T-cell (primary cell): ENCODE measurements around the gene NPHP4. TPM values are rescaled to one million over a fixed set of nuclear protein-coding genes. Genes with fewer than 3 reads are reported as not detected.

ENCODE experiments used
- ATAC-seq, 4 experiments: fragments of 200-7000 bp in 3 of 4; fragments of 150-1000 bp in 1 of 4; cut with Tn5 transposase; replicated peaks in 1 of 4; 1 replicate in 3 of 4; 2 replicates in 1 of 4; pipeline ENCODE4 v1.10.0; 2021; ENCODE audit warnings: moderate library complexity in 3 of 4, mild to moderate bottlenecking in 2 of 4, moderate number of reproducible peaks in 1 of 4
- CTCF ChIA-PET, 2 donors: fragments of 300-600 bp; sonication (Branson Sonifier 250); formaldehyde crosslinking; loops; one replicate each; lab custom pipeline; 2022; ENCODE audit warnings: antibody characterized with exemption in 2 of 2; lab: Charles Lee
- POLR2A ChIA-PET, 2 donors: fragments of 300-600 bp; sonication (Branson Sonifier 250); formaldehyde crosslinking; loops; one replicate each; lab custom pipeline; 2022; ENCODE audit warnings: antibody characterized with exemption in 2 of 2; lab: Charles Lee
- DNase-seq, 35 experiments: peaks; one replicate each; pipeline versions ENCODE4 v3.0.0 to v3.0.0-alpha.2; 2013 to 2023
- H3K27ac ChIP-seq: one replicate; pipeline ENCODE4 v1.5.1; 2013; ENCODE audit warnings: low read length
- H3K27me3 ChIP-seq, 2 experiments: replicated peaks in 1 of 2; 1 replicate in 1 of 2; 2 replicates in 1 of 2; pipeline versions ENCODE4 v1.6.1 to v1.7.0; 2013; ENCODE audit warnings: low read length in 1 of 2, mixed read lengths in 1 of 2; ENCODE audit not compliant: control insufficient read depth in 2 of 2, insufficient read depth in 2 of 2; ENCODE audit errors: extremely low read depth in 1 of 2
- H3K36me3 ChIP-seq, 2 donors: 1 replicate in 1 of 2; 2 replicates in 1 of 2; pipeline versions ENCODE4 v1.6.1 to v1.7.0; 2013; ENCODE audit warnings: low read length in 1 of 2; ENCODE audit not compliant: control insufficient read depth in 2 of 2, insufficient read depth in 1 of 2; ENCODE audit errors: extremely low read depth in 1 of 2
- H3K4me1 ChIP-seq, 2 experiments: 1 replicate in 1 of 2; 2 replicates in 1 of 2; pipeline versions ENCODE4 v1.6.1 to v1.7.0; 2013; ENCODE audit warnings: low read length in 2 of 2, mixed read lengths in 1 of 2; ENCODE audit not compliant: insufficient read depth in 2 of 2, control insufficient read depth in 1 of 2; ENCODE audit errors: extremely low read depth in 1 of 2
- H3K4me3 ChIP-seq, 2 donors: 1 replicate in 1 of 2; 2 replicates in 1 of 2; pipeline versions ENCODE4 v1.5.1 to v1.7.0; 2013; ENCODE audit warnings: mild to moderate bottlenecking in 2 of 2, low read length in 1 of 2, moderate library complexity in 1 of 2; ENCODE audit not compliant: control insufficient read depth in 1 of 2; ENCODE audit errors: extremely low read depth in 1 of 2
- H3K9me3 ChIP-seq: 2 replicates; pipeline ENCODE4 v1.7.0; 2013
- H3K27ac Mint-ChIP-seq, 2 donors: one replicate each; pipeline ENCODE4 v1.8.0; 2020 to 2021; ENCODE audit warnings: mild to moderate bottlenecking in 2 of 2, mixed read lengths in 2 of 2
- H3K27me3 Mint-ChIP-seq, 2 donors: one replicate each; pipeline ENCODE4 v1.8.0; 2021 to 2022; ENCODE audit warnings: mixed read lengths in 2 of 2
- H3K36me3 Mint-ChIP-seq: one replicate; pipeline ENCODE4 v1.8.0; 2021; ENCODE audit warnings: mixed read lengths
- H3K4me1 Mint-ChIP-seq, 3 donors: one replicate each; pipeline ENCODE4 v1.8.0; 2020 to 2022; ENCODE audit warnings: mixed read lengths in 3 of 3, mild to moderate bottlenecking in 1 of 3
- H3K4me3 Mint-ChIP-seq, 3 donors: one replicate each; pipeline ENCODE4 v1.8.0; 2020 to 2022; ENCODE audit warnings: mild to moderate bottlenecking in 3 of 3, mixed read lengths in 3 of 3, moderate library complexity in 3 of 3
- H3K9me3 Mint-ChIP-seq, 3 donors: one replicate each; pipeline ENCODE4 v1.8.0; 2020 to 2022; ENCODE audit warnings: mixed read lengths in 3 of 3
- WGBS: methylation state at CpG from one replicate; pipeline ENCODE4 v1.1.5; 2013; ENCODE audit warnings: missing lambda C conversion rate; ENCODE audit not compliant: insufficient coverage; 5-methylcytosine and 5-hydroxymethylcytosine counted together
- total RNA-seq, 35 experiments: library from RNA in 6 of 35; stranded (reverse) in 6 of 35; fragments of 120-200 nt in 1 of 35; gene quantifications; one replicate each; pipeline versions ENCODE4 v1.2.1 to v1.2.4 and lab custom pipeline; 2013 to 2026

Gene NPHP4
- total RNA-seq, 5 donors from 2014 or later (not counting 1 experiment from before 2014, with no cell fraction given), result 9.0 to 10.5 (median 9.8) TPM

GRCh38 chr1:5887349-5887970, 104.8 kb downstream of the NPHP4 start:
- Histone ChIP-seq H3K27me3 (no peaks in the 10 kb centered on the region), H3K9me3 (no peaks in the 10 kb centered on the region), H3K4me3 (no peak overlapping the region), H3K36me3 (peaks cover 0 to 16% of the 10 kb centered on the region in 2 donors), H3K4me1 (no peaks in the 10 kb centered on the region), H3K27ac (no peak overlapping the region)
- Mint-ChIP-seq H3K4me3 (no peak overlapping the region), H3K27ac (no peak overlapping the region), H3K9me3 (no peaks in the 10 kb centered on the region), H3K27me3 (no peaks in the 10 kb centered on the region), H3K4me1 (no peaks in the 10 kb centered on the region), H3K36me3 (peaks cover 46% of the 10 kb centered on the region)
- CTCF ChIA-PET, result no interaction called here
- ATAC-seq (no peak), DNase-seq (no peak)
- POLR2A ChIA-PET, result no interaction called here
- 96% methylated on average over 16 of the region's 23 CpGs for WGBS

GRCh38 chr1:5886541-5887348, 105.5 kb downstream of the NPHP4 start:
- no peak for ATAC-seq
- Histone ChIP-seq H3K9me3 (no peaks in the 10 kb centered on the region), H3K27ac (no peak overlapping the region), H3K4me3 (no peak overlapping the region), H3K36me3 (peaks cover 0 to 16% of the 10 kb centered on the region in 2 donors), H3K4me1 (no peaks in the 10 kb centered on the region), H3K27me3 (no peaks in the 10 kb centered on the region)
- WGBS, result 92% methylated on average over 24 of the region's 25 CpGs
- Mint-ChIP-seq H3K9me3 (no peaks in the 10 kb centered on the region), H3K36me3 (peaks cover 49% of the 10 kb centered on the region), H3K4me3 (no peak overlapping the region), H3K4me1 (no peaks in the 10 kb centered on the region), H3K27me3 (no peaks in the 10 kb centered on the region), H3K27ac (no peak overlapping the region)
- POLR2A ChIA-PET, result no interaction called here
- DNase-seq, result no peak
- CTCF ChIA-PET, result no interaction called here

- Mint-ChIP-seq H3K9me3 (no peaks in the 10 kb centered on the region), H3K27me3 (no peaks in the 10 kb centered on the region), H3K4me3 (no peak overlapping the region), H3K36me3 (peaks cover 48% of the 10 kb centered on the region), H3K27ac (no peak overlapping the region), H3K4me1 (no peaks in the 10 kb centered on the region)
- ChIA-PET POLR2A (no interaction called here), CTCF (no interaction called here)
- Histone ChIP-seq H3K9me3 (no peaks in the 10 kb centered on the region), H3K36me3 (peaks cover 0 to 16% of the 10 kb centered on the region in 2 donors), H3K4me3 (no peak overlapping the region), H3K27me3 (no peaks in the 10 kb centered on the region), H3K27ac (no peak overlapping the region), H3K4me1 (no peaks in the 10 kb centered on the region)
- no peak for ATAC-seq
- no peak for DNase-seq
- 94% methylated on average over 7 of the region's 10 CpGs for whole genome bisulfite sequencing
These were observed 106.1 kb downstream of the NPHP4 start for GRCh38 chr1:5886140-5886483.

- no peak for DNase-seq
- Mint-ChIP-seq H3K36me3 (peaks cover 48% of the 10 kb centered on the region), H3K4me3 (no peak overlapping the region), H3K9me3 (no peaks in the 10 kb centered on the region), H3K27me3 (no peaks in the 10 kb centered on the region), H3K27ac (no peak overlapping the region), H3K4me1 (no peaks in the 10 kb centered on the region)
- WGBS, result 92% methylated on average over 9 of the region's 18 CpGs
- no peak for ATAC-seq
- no peaks in the 10 kb centered on the region for H3K9me3 ChIP-seq
- no peak overlapping the region for H3K27ac ChIP-seq
- ChIA-PET POLR2A (no interaction called here), CTCF (no interaction called here)
- H3K27me3 ChIP-seq, result no peaks in the 10 kb centered on the region
- H3K4me3 ChIP-seq, result no peak overlapping the region
- H3K36me3 ChIP-seq, result peaks cover 0 to 17% of the 10 kb centered on the region in 2 donors
- H3K4me1 ChIP-seq, result no peaks in the 10 kb centered on the region
These were observed 106.6 kb downstream of the NPHP4 start for GRCh38 chr1:5885471-5886139.

- peaks cover 0 to 4% (median 0%) of the 10 kb centered on the region in 3 donors for H3K9me3 Mint-ChIP-seq
- DNase-seq, result no peak
- no peaks in the 10 kb centered on the region for H3K9me3 ChIP-seq
- ChIA-PET CTCF (no interaction called here), POLR2A (no interaction called here)
- peaks cover 54% of the 10 kb centered on the region for H3K36me3 Mint-ChIP-seq
- H3K27ac Mint-ChIP-seq, result no peak overlapping the region
- no peaks in the 10 kb centered on the region for H3K4me1 ChIP-seq
- 87% methylated on average over 8 of the region's 13 CpGs for WGBS
- no peak overlapping the region for H3K4me3 ChIP-seq
- H3K27me3 Mint-ChIP-seq, result no peaks in the 10 kb centered on the region
- no peaks in the 10 kb centered on the region for H3K4me1 Mint-ChIP-seq
- no peaks in the 10 kb centered on the region for H3K27me3 ChIP-seq
- no peak overlapping the region for H3K4me3 Mint-ChIP-seq
- no peak overlapping the region for H3K27ac ChIP-seq
- no peak for ATAC-seq
- H3K36me3 ChIP-seq, result peaks cover 0 to 19% of the 10 kb centered on the region in 2 donors
These were observed 108.1 kb downstream of the NPHP4 start for GRCh38 chr1:5884110-5884509.

- no peaks in the 10 kb centered on the region for H3K27me3 ChIP-seq
- H3K9me3 Mint-ChIP-seq, result peaks cover 0 to 4% (median 0%) of the 10 kb centered on the region in 3 donors
- H3K4me3 Mint-ChIP-seq, result no peak overlapping the region
- peaks cover 51% of the 10 kb centered on the region for H3K36me3 Mint-ChIP-seq
- H3K27me3 Mint-ChIP-seq, result no peaks in the 10 kb centered on the region
- ATAC-seq (no peak), DNase-seq (no peak)
- 87% methylated on average over 27 of the region's 30 CpGs for WGBS
- no peak overlapping the region for H3K27ac Mint-ChIP-seq
- ChIA-PET CTCF (no interaction called here), POLR2A (no interaction called here)
- H3K4me3 ChIP-seq, result no peak overlapping the region
- H3K27ac ChIP-seq, result no peak overlapping the region
- no peaks in the 10 kb centered on the region for H3K4me1 ChIP-seq
- H3K36me3 ChIP-seq, result peaks cover 0 to 16% of the 10 kb centered on the region in 2 donors
- H3K4me1 Mint-ChIP-seq, result no peaks in the 10 kb centered on the region
- H3K9me3 ChIP-seq, result no peaks in the 10 kb centered on the region
These were observed 108.8 kb downstream of the NPHP4 start for GRCh38 chr1:5883129-5884048.
